Fibroblast of skin of scalp (primary cell): ENCODE data around the gene ENPP6.
"Not testable (repeated sequence)": the region's sequence is repeated elsewhere in the genome, so short reads cannot be mapped to it uniquely, and the experiment has no call there.

Experiments used
- DNase-seq: peaks from one replicate; pipeline ENCODE4 v3.0.0-alpha.2; 2013

Gene ENPP6

GRCh38 chr4:184235526-184235925 lies 17.9 kb upstream of the ENPP6 start:
- DNase-seq = no peak

GRCh38 chr4:184234155-184234554 lies 16.5 kb upstream of the ENPP6 start:
- DNase-seq = no peak

GRCh38 chr4:184232975-184233374 lies 15.3 kb upstream of the ENPP6 start:
- DNase-seq = no peak

- no peak for DNase-seq
These were observed 14.5 kb upstream of the ENPP6 start for GRCh38 chr4:184232202-184232601.

- no peak for DNase-seq
These were observed 13.9 kb upstream of the ENPP6 start for GRCh38 chr4:184231573-184231972.

DNA sequence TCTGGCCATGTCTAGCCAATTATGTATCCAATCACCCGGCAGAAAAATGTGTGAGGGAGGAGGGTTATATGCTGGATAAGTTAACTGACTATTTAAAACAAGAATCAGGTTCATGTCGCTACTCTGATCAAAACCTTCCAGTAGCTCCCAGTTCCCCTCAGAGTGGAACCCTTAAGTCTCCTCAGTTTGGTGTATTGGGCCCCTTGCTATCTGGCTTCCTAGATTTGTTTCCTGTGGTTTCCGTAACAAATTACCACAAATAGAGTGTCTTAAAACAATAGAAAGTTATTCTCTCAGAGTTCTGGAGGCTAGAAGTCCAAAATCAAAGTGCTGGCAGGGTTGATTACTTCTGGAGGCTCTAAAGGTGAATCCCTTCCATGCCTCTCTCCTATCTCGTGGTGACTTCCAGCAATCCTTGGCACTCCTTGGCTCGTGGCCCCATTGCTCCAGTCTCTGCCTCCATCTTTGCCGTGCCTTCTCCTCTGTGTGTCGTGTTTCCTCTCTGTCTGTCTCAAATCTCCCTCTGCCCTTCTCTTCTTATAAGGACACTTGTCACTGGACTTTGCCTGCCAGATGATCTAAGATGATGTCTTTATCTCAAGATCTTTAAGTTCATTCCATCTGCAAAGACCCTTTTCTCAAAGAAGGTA lies 10.5 kb upstream of the ENPP6 start:
- DNase-seq = no peak

DNA sequence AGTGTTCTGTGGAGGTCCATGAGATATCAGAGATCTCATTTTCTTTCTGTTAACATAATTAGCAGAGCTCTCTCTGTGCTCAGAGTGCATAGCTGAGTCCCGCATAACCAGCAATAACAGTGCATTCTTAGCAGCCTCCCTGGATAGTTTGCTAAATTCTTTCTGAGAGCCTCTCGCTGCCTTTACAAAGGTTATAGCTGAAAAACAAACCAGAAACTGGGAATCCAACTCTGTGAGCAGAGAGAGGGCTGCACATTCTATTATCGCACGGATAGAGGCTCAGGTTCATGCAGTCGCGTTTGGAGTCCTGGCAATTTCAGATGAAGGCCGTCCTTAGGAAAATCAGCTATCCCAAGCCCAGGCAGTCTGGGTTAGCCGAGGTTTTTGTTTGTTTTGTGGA lies 1.2 kb downstream of the ENPP6 start:
- no peak for DNase-seq

GRCh38 chr4:184215709-184216328 lies 1.9 kb downstream of the ENPP6 start:
- DNase-seq = no peak

- DNase-seq = no peak
These were observed 2.7 kb downstream of the ENPP6 start for GRCh38 chr4:184214931-184215330.

DNA sequence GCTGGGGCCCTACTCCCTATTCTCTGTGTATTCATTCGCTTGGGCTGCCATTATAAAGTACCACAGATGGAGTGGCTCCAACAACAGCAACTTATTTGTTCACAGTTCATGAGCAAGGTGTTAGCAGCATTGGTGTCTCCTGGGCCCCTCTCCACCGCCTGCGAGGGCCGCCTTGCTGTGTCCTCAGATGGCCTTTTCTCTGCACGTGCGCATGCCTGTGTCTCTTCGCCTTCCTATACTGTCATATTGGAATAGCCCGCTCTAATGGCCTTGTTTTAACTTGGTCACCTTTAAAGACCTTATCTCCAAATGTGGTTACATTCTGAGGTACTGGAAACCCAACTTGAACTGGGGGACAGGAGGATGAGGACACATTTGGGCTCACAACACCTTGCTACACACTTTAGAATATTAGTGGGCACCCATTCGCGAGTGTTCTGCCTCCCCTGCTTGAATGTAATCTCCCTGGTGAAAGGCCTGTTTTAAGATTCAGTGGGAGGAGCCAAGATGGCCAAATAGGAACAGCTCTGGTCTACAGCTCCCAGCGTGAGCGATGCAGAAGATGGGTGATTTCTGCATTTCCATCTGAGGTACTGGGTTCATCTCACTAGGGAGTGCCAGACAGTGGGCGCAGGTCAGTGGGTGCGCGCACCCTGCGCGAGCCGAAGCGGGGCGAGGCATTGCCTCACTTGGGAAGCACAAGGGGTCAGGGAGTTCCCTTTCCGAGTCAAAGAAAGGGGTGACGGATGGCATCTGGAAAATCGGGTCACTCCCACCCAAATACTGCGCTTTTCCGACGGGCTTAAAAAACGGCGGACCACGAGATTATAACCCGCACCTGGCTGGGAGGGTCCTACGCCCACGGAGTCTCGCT lies 9.7 kb downstream of the ENPP6 start:
- DNase-seq = not testable (repeated sequence)

- no peak for DNase-seq
These were observed 12.4 kb downstream of the ENPP6 start for GRCh38 chr4:184205243-184205642.

- no peak for DNase-seq
These were observed 14.4 kb downstream of the ENPP6 start for GRCh38 chr4:184203300-184203699.

DNA sequence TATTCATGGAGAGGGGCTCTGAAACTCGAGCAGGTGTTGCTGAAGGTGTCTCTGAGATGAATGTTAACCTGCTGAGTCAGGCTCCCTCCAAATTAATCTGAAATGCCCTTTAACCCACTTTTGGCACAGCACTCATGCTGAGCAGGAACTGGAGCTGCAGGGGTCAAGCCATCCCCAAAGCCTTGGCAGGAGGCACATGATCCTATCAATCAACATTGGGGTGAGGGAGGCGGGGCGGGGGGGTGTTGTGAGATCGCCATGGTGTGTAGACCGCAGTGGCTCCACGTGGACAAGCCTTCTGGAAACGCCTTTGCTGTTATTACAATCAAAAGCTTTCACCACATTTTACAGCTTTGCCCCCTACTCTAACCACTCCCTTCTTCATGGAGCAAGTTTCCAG lies 16.5 kb downstream of the ENPP6 start:
- no peak for DNase-seq

- DNase-seq = no peak
These were observed 17.4 kb downstream of the ENPP6 start for GRCh38 chr4:184200296-184200695.

DNA sequence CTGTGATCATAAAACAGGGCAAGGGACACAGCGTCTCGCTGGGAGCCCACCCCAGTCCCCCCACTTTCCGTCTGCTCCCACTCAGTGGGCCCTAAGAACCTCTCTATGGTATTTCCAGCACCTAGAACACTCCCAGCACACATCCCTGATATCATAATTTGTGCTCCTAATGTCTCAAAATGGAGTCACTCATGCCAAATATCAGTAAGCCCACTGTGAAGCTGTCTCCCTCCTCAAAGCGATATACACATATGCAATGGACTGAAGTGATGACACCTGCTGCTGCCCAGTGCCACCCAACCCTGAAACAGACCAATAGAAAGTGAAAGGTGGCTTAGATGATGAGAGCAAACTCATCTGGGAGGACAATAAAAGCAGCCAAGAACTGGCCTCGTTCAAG lies 17.9 kb downstream of the ENPP6 start:
- no peak for DNase-seq

- no peak for DNase-seq
These were observed 19.5 kb downstream of the ENPP6 start for GRCh38 chr4:184198190-184198589.

DNA sequence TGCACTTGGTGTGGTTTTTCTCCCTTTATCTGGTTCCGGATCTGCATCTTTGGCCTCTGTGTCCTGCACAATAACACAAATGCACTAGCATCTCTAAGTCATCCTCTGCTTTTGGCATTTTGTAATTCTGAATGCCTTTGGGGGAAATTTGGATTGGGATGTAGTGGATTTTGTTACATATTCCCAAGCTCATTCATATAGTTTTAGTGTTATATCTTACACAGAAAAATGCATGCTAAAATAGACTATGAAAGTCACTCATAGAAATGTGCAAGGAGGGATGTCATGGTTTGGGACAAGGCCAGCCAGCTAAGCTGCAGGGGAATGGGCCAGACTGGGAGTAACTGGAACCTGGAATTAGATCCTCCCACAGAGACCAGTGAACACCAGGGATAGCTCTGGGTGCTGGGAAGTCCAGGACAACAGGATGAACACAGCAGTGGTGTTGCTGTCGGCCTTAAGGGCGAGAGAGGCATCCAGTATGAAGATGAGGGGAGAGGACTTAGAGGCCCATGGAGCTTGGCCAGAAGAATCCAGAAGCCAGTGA lies 20.1 kb downstream of the ENPP6 start:
- no peak for DNase-seq

DNA sequence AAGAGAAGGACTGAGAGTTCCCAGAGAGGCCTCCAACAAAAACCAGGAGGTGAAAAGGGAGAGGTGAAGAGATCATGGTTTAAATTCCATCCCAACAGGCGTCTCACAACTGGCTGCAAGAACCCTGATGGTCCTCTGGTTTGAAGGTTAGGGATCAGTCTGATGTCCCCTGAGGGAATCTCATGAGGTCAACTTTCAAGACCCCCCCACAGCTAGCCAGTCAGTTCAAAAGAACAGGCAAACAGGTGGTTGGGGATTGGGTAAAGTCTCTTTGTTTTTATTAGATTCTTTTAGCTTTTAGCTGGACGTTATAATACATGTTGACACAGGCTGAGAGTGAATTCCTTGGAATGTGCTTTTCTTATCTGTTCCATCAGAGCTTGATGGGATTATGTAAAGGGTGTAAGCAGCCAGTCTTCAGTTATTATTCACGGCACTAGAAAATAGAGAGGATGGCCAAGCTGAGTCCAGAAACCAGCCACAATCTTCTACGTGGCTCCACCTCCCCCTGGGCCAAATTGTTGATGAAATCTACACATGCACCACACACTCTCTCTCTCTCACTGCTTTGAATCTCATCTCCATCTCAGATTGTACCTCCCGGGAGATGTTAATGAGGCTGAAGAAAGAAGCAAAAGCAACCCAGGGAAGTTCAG lies 20.8 kb downstream of the ENPP6 start:
- no peak for DNase-seq

DNA sequence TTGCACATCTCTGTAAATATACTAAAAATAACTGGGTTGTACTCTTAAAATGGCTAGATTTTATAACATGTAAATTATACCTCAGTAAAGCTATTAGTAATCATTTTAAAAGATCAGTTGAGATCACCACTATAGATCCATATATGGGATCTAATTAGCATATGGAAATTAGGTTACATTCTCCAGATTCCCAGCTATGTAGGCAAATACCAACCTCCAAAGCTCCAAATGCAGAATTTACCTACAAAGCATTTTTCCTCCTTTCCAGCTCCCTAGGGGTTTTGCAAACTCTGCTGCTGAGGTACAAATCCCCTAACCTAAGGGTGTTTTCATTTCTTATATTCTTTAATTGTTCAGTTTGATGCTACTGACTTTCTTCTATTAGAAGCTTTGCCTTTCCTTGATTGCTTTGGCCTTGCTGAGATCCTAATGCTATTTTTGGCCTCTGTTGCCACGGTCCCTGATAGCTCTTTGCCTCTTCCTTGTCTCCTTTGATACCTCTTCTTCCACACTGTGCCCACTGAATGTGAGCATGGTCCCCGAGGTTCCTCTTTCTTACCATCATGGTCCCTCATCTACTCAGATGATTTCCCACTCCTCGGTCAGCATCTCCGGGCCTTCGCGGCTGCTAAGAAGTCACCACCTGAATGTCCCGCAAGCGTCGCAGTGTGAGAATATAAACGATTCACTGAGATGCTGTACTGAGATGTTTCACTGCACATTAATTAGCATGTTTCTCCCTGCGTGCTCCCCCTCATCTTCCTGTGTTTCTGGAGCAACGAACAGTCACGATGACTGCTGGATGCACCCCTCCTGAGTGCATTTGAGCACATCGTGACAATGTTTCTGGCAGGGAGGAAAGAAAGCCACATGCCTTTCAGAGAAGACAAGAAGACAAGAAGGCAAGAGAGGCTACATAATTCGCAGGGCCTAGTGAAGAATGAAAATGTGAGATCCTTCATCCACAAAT lies 23.8 kb downstream of the ENPP6 start:
- no peak for DNase-seq

- DNase-seq = no peak
These were observed 24.7 kb downstream of the ENPP6 start for GRCh38 chr4:184192933-184193332.

GRCh38 chr4:184191267-184191666 lies 26.4 kb downstream of the ENPP6 start:
- DNase-seq = no peak

DNA sequence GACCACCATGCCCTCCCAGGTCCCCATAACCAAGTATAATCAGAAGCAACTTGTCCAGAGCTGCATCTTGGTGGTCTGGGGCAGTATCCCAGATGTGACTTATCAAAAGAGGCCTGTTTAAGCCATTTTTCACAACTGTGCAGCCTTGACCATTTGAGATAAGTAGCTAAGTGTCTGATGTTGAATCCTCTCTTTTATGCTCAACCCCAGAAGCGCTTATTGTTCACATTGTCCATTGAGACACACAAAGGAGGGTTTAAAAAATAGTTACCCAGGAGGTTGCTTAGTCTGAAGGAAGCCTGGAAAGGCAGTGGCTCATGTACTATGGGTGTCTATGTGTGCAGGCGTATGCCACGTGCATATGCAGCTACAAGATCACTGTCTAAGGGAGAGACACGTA lies 27.0 kb downstream of the ENPP6 start:
- no peak for DNase-seq
